Gastroesophageal sphincter (tissue), 4 donors: ENCODE results near the gene FNDC3A. TPM values are rescaled to one million over a fixed set of nuclear protein-coding genes. Genes with fewer than 3 reads are reported as not detected.
"Not testable (repeated sequence)": the region's sequence is repeated elsewhere in the genome, so short reads cannot be mapped to it uniquely, and the experiment has no call there.

ENCODE experiments used
- ATAC-seq: fragments of 150-250 bp; one replicate; pipeline ENCODE4 v1.9.1; 2016; ENCODE audit warnings: mild to moderate bottlenecking, moderate library complexity
- H3K27ac ChIP-seq, 4 donors: fragments of 200-600 bp; sonication (generic) in 3 of 4; 1 replicate in 3 of 4; 2 replicates in 1 of 4; pipeline ENCODE4 v1.5.1; 2016 to 2019
- H3K27me3 ChIP-seq: fragments of 200-600 bp; sonication (generic); one replicate; pipeline ENCODE4 v1.5.1; 2019
- H3K36me3 ChIP-seq, 2 donors: fragments of 200-600 bp; sonication (generic); one replicate each; pipeline ENCODE4 v1.5.1; 2019; ENCODE audit warnings: control low read depth in 1 of 2
- H3K4me1 ChIP-seq, 3 donors: fragments of 200-600 bp; sonication (generic); 1 replicate in 2 of 3; 2 replicates in 1 of 3; pipeline ENCODE4 v1.5.1; 2016 to 2019; ENCODE audit warnings: control low read depth in 2 of 3
- H3K4me3 ChIP-seq, 2 donors: fragments of 200-600 bp; sonication (generic); one replicate each; pipeline ENCODE4 v1.5.1; 2019; ENCODE audit warnings: mild to moderate bottlenecking in 1 of 2, moderate library complexity in 1 of 2
- H3K9me3 ChIP-seq, 3 donors: fragments of 200-600 bp; sonication (generic); one replicate each; pipeline ENCODE4 v1.5.1; 2017 to 2019; ENCODE audit warnings: control low read depth in 2 of 3
- CTCF ChIP-seq, 4 experiments: fragments of 200-600 bp in 2 of 4; fragments of 450-650 bp in 2 of 4; sonication (generic) in 1 of 4; IDR thresholded peaks; one replicate each; pipeline ENCODE4 v1.5.1; 2017 to 2019; ENCODE audit warnings: antibody characterized with exemption in 4 of 4, mild to moderate bottlenecking in 2 of 4, moderate library complexity in 2 of 4
- EP300 ChIP-seq: sonication (generic); formaldehyde crosslinking; IDR thresholded peaks from one replicate; pipeline ENCODE4 v1.6.1; 2017; ENCODE audit warnings: antibody characterized with exemption, mild to moderate bottlenecking
- POLR2A ChIP-seq, 2 donors: fragments of 450-650 bp; IDR thresholded peaks; one replicate each; pipeline ENCODE4 v1.6.1; 2017; ENCODE audit warnings: antibody characterized with exemption in 2 of 2, mild to moderate bottlenecking in 2 of 2, moderate library complexity in 1 of 2
- POLR2AphosphoS5 ChIP-seq: sonication (generic); formaldehyde crosslinking; IDR thresholded peaks from one replicate; pipeline ENCODE4 v1.6.1; 2017; ENCODE audit warnings: antibody characterized with exemption
- WGBS, 2 donors: methylation state at CpG; one replicate each; pipeline ENCODE4 v1.1.5; 2018; ENCODE audit warnings: low coverage in 1 of 2; 5-methylcytosine and 5-hydroxymethylcytosine counted together
- total RNA-seq, 4 donors: library from RNA; depleted of rRNA; stranded (reverse); fragments of >200 nt; gene quantifications; one replicate each; pipeline ENCODE4 v1.1.0, GENCODE V29; 2016

Gene FNDC3A
- total RNA-seq, 4 donors from 2014 or later = 36.4 to 55.9 (median 47.8) TPM

- H3K4me1 ChIP-seq = no peaks in the 10 kb centered on the region
- H3K27ac ChIP-seq = peak overlapping the region in 2 of 4 donors; percentile 0 to 44
- H3K9me3 ChIP-seq = peaks cover 0 to 20% (median 0%) of the 10 kb centered on the region in 3 donors
- ATAC-seq = no peak
- H3K4me3 ChIP-seq = peak overlapping the region in 1 of 2 donors; percentile 10
- 32 to 63% methylated on average over 2 of the region's 2 CpGs for WGBS, 2 donors
- no peaks in the 10 kb centered on the region for H3K27me3 ChIP-seq
- peaks cover 0 to 69% of the 10 kb centered on the region in 2 donors for H3K36me3 ChIP-seq
- TF ChIP-seq POLR2AphosphoS5 (no peak), POLR2A (IDR thresholded peaks at IDR 0.05) (no peak), EP300 (no peak), CTCF (IDR thresholded peaks at IDR 0.05) (no peak)
Observed at GRCh38 chr13:49146950-49147355, 171.2 kb downstream of the FNDC3A start.

GRCh38 chr13:49148405-49148804 lies 172.7 kb downstream of the FNDC3A start:
- H3K4me1 ChIP-seq = no peaks in the 10 kb centered on the region
- H3K27me3 ChIP-seq = no peaks in the 10 kb centered on the region
- no peak for ATAC-seq
- H3K36me3 ChIP-seq = peaks cover 0 to 64% of the 10 kb centered on the region in 2 donors
- no peak overlapping the region for H3K27ac ChIP-seq
- TF ChIP-seq POLR2AphosphoS5 (no peak), POLR2A (IDR thresholded peaks at IDR 0.05) (no peak), EP300 (no peak), CTCF (IDR thresholded peaks at IDR 0.05) (no peak)
- H3K9me3 ChIP-seq = peaks cover 0 to 20% (median 0%) of the 10 kb centered on the region in 3 donors
- H3K4me3 ChIP-seq = no peak overlapping the region
- 83 to 93% methylated on average over 1 of the region's 1 CpG for WGBS, 2 donors

GRCh38 chr13:49157955-49158584 lies 182.4 kb downstream of the FNDC3A start:
- H3K36me3 ChIP-seq = peaks cover 0 to 22% of the 10 kb centered on the region in 2 donors
- H3K27ac ChIP-seq, H3K4me3 ChIP-seq, H3K27me3 ChIP-seq, H3K9me3 ChIP-seq, H3K4me1 ChIP-seq, ATAC-seq: not testable (repeated sequence)
- 89% methylated on average over 15 of the region's 35 CpGs; no CpG with 5 or more reads in 1 of the 2 donors for WGBS, 2 donors

GRCh38 chr13:49163162-49163561 lies 187.4 kb downstream of the FNDC3A start:
- H3K4me3 ChIP-seq, H3K27me3 ChIP-seq, ATAC-seq, H3K27ac ChIP-seq, H3K4me1 ChIP-seq: not testable (repeated sequence)
- 100% methylated on average over 1 of the region's 8 CpGs for WGBS, 2 donors
- H3K36me3 ChIP-seq = peaks cover 0 to 71% of the 10 kb centered on the region in 2 donors
- peaks cover 0 to 20% (median 0%) of the 10 kb centered on the region in 3 donors for H3K9me3 ChIP-seq

GRCh38 chr13:49164712-49165111 lies 189.0 kb downstream of the FNDC3A start:
- Histone ChIP-seq H3K27ac (no peak overlapping the region), H3K4me3 (no peak overlapping the region), H3K36me3 (peaks cover 0 to 82% of the 10 kb centered on the region in 2 donors), H3K9me3 (peaks cover 0 to 20% (median 0%) of the 10 kb centered on the region in 3 donors), H3K27me3 (no peaks in the 10 kb centered on the region), H3K4me1 (no peaks in the 10 kb centered on the region)
- ATAC-seq = no peak
- TF ChIP-seq CTCF (IDR thresholded peaks at IDR 0.05) (no peak), POLR2AphosphoS5 (no peak), POLR2A (IDR thresholded peaks at IDR 0.05) (no peak), EP300 (no peak)
- WGBS, 2 donors = 98% methylated on average over 7 of the region's 7 CpGs; no CpG with 5 or more reads in 1 of the 2 donors
